GM15510 (cell line): ENCODE results near the gene CDH2.

ENCODE experiments used
- POLR2A ChIP-seq: IDR thresholded peaks from 3 replicates; pipeline ENCODE4 v1.6.1; 2011; ENCODE audit warnings: borderline replicate concordance; ENCODE audit not compliant: insufficient read length; ENCODE audit errors: extremely low read depth

CDH2 gene

GRCh38 chr18:28176948-28177827, at the start of gene CDH2:
Gene CDH2, minus strand, starts transcription at chr18:28177130. Its CDS starts 108 bp downstream, at chr18:28177022.
- TF ChIP-seq POLR2A: no peak

- no peak for TF ChIP-seq POLR2A
Measured at GRCh38 chr18:28212060-28212459, 35.1 kb upstream of the CDH2 start.

- TF ChIP-seq POLR2A: no peak
Measured at GRCh38 chr18:28208712-28209265, 31.9 kb upstream of the CDH2 start.

- TF ChIP-seq POLR2A: no peak
Measured at GRCh38 chr18:28208268-28208667, 31.3 kb upstream of the CDH2 start.

GRCh38 chr18:28204154-28204553, 27.2 kb upstream of the CDH2 start:
- TF ChIP-seq POLR2A: no peak

- TF ChIP-seq POLR2A: no peak
Measured at GRCh38 chr18:28201056-28201455, 24.1 kb upstream of the CDH2 start.

GRCh38 chr18:28198620-28199019, 21.7 kb upstream of the CDH2 start:
- TF ChIP-seq POLR2A: no peak

- no peak for TF ChIP-seq POLR2A
Measured at GRCh38 chr18:28193177-28193778, 16.3 kb upstream of the CDH2 start.

- no peak for TF ChIP-seq POLR2A
Measured at GRCh38 chr18:28189400-28190239, 12.7 kb upstream of the CDH2 start.

- no peak for TF ChIP-seq POLR2A
Measured at GRCh38 chr18:28185121-28185520, 8.2 kb upstream of the CDH2 start.

GRCh38 chr18:28183418-28184078, 6.6 kb upstream of the CDH2 start:
- TF ChIP-seq POLR2A: no peak

- no peak for TF ChIP-seq POLR2A
Measured at GRCh38 chr18:28181616-28182015, 4.7 kb upstream of the CDH2 start.

- TF ChIP-seq POLR2A: no peak
Measured at GRCh38 chr18:28178720-28179119, 1.8 kb upstream of the CDH2 start.
